OCI-LY7 (cell line): ENCODE results near the gene WWOX. TPM values are rescaled to one million over a fixed set of nuclear protein-coding genes. Genes with fewer than 3 reads are reported as not detected.

Source experiments
- BruUV-seq: library from RNA; stranded (reverse); fragments of 400-500 nt; replicated peaks from 2 replicates; lab custom pipeline; 2021; lab: Mats Ljungman, UMichigan
- CTCF ChIA-PET: fragments of 300-600 bp; sonication (Branson Sonifier 250); formaldehyde crosslinking; loops from one replicate; lab custom pipeline; 2022; ENCODE audit warnings: antibody characterized with exemption; ENCODE audit not compliant: unreplicated experiment; lab: Charles Lee
- POLR2A ChIA-PET: fragments of 300-600 bp; sonication (Branson Sonifier 250); formaldehyde crosslinking; loops from one replicate; lab custom pipeline; 2022; ENCODE audit warnings: antibody characterized with exemption; lab: Charles Lee
- DNase-seq: peaks from one replicate; pipeline ENCODE4 v3.0.0-alpha.2; 2015; ENCODE audit warnings: low spot score
- H2AFZ ChIP-seq: fragments of 200-600 bp; sonication (generic), shearing (Covaris generic); 2 replicates; pipeline ENCODE4 v1.6.1; 2014; ENCODE audit warnings: mild to moderate bottlenecking, antibody characterized with exemption, low read length, moderate library complexity
- H3K27ac ChIP-seq: fragments of 200-600 bp; sonication (generic); 2 replicates; pipeline ENCODE4 v1.5.1; 2014; ENCODE audit warnings: mixed run types, low read depth, mild to moderate bottlenecking, moderate library complexity, low read length, inconsistent platforms; ENCODE audit not compliant: poor library complexity, severe bottlenecking
- H3K36me3 ChIP-seq: fragments of 200-600 bp; sonication (generic); 2 replicates; pipeline ENCODE4 v1.6.1; 2014; ENCODE audit warnings: mild to moderate bottlenecking, antibody characterized with exemption, low read length, moderate library complexity, mixed read lengths; ENCODE audit not compliant: insufficient read depth
- H3K4me1 ChIP-seq: fragments of 200-600 bp; sonication (generic); 2 replicates; pipeline ENCODE4 v1.5.1; 2014; ENCODE audit warnings: mild to moderate bottlenecking, low read length; ENCODE audit not compliant: insufficient read depth, poor library complexity, severe bottlenecking
- H3K4me2 ChIP-seq: fragments of 200-600 bp; sonication (generic); 2 replicates; pipeline ENCODE4 v1.6.1; 2014; ENCODE audit warnings: mild to moderate bottlenecking, low read length
- H3K4me3 ChIP-seq: fragments of 200-600 bp; sonication (generic); 2 replicates; pipeline ENCODE4 v1.5.1; 2014; ENCODE audit warnings: mild to moderate bottlenecking, low read depth, low read length; ENCODE audit not compliant: poor library complexity, severe bottlenecking
- H3K79me2 ChIP-seq: fragments of 200-600 bp; sonication (generic); 2 replicates; pipeline ENCODE4 v1.6.1; 2016; ENCODE audit warnings: low read depth, mild to moderate bottlenecking, low read length, moderate library complexity, mixed read lengths; ENCODE audit not compliant: insufficient read depth
- H3K9me2 ChIP-seq: fragments of 200-600 bp; sonication (generic); 2 replicates; pipeline ENCODE4 v1.6.1; 2016; ENCODE audit warnings: mild to moderate bottlenecking, low read length, mixed read lengths; ENCODE audit not compliant: insufficient read depth
- H3K9me3 ChIP-seq: fragments of 200-600 bp; sonication (generic); 2 replicates; pipeline ENCODE4 v1.6.1; 2014; ENCODE audit warnings: mild to moderate bottlenecking, mixed run types, low read length, mixed read lengths
- H4K20me1 ChIP-seq: fragments of 200-600 bp; sonication (generic); 2 replicates; pipeline ENCODE4 v1.6.1; 2014; ENCODE audit warnings: mild to moderate bottlenecking, antibody characterized with exemption, low read length, moderate library complexity, mixed read lengths; ENCODE audit not compliant: insufficient read depth
- CTCF ChIP-seq: fragments of 200-600 bp; sonication (generic); conservative IDR thresholded peaks from 2 replicates; pipeline ENCODE4 v1.5.1; 2014; ENCODE audit warnings: mild to moderate bottlenecking, antibody characterized with exemption, low read length, moderate library complexity, mixed read lengths
- EZH2phosphoT487 ChIP-seq: fragments of 200-600 bp; sonication (generic); IDR thresholded peaks from 2 replicates; pipeline ENCODE4 v1.6.1; 2018; ENCODE audit warnings: low read depth, borderline replicate concordance, mild to moderate bottlenecking, mixed run types, antibody characterized with exemption, low read length, moderate library complexity, mixed read lengths
- intact Hi-C: fragments of 100-400 bp; cut with micrococcal nuclease; formaldehyde crosslinking; loops from one replicate; pipeline ENCODE4 v1.10.0; 2022; ENCODE audit not compliant: unreplicated experiment
- total RNA-seq, 2 experiments: library from RNA; depleted of rRNA in 1 of 2; stranded (reverse); fragments of >200 nt in 1 of 2; shearing (Covaris generic) in 1 of 2; gene quantifications; 2 replicates each; pipeline ENCODE4 v1.2.3, GENCODE V29; 2014 to 2022

Gene WWOX
- total RNA-seq, 2 experiments from 2014 or later: 40.2 to 47.6 TPM

GRCh38 chr16:78478267-78478861, 378.9 kb downstream of the WWOX start:
- Histone ChIP-seq H3K4me3 (no peak overlapping the region), H3K4me1 (no peaks in the 10 kb centered on the region), H2AFZ (no peak overlapping the region), H3K9me3 (no peaks in the 10 kb centered on the region), H3K79me2 (no peaks in the 10 kb centered on the region), H3K27ac (no peak overlapping the region), H3K4me2 (no peak overlapping the region), H3K9me2 (no peaks in the 10 kb centered on the region), H4K20me1 (no peaks in the 10 kb centered on the region), H3K36me3 (no peaks in the 10 kb centered on the region)
- DNase-seq: no peak
- intact Hi-C loops: no loop called here
- BruUV-seq: no TSS peak
- POLR2A ChIA-PET: interaction anchor here (0.6 to 0.9 kb wide), 2 partner anchors 29 to 455 kb away, joined by 3 to 4 read pairs; no protein-coding TSS in a partner anchor
- TF ChIP-seq EZH2phosphoT487 (no peak), CTCF (no peak)
- CTCF ChIA-PET: no interaction called here

- Histone ChIP-seq H3K4me1 (no peaks in the 10 kb centered on the region), H3K9me2 (no peaks in the 10 kb centered on the region), H2AFZ (no peak overlapping the region), H3K9me3 (no peaks in the 10 kb centered on the region), H4K20me1 (no peaks in the 10 kb centered on the region), H3K4me3 (no peak overlapping the region), H3K36me3 (no peaks in the 10 kb centered on the region), H3K79me2 (no peaks in the 10 kb centered on the region), H3K4me2 (no peak overlapping the region), H3K27ac (no peak overlapping the region)
- no peak for TF ChIP-seq CTCF
- TF ChIP-seq EZH2phosphoT487: no peak
- BruUV-seq: no TSS peak
- DNase-seq: no peak
- POLR2A ChIA-PET: no interaction called here
- CTCF ChIA-PET: no interaction called here
- intact Hi-C loops: no loop called here
These were observed 380.3 kb downstream of the WWOX start for GRCh38 chr16:78479723-78480122.

DNA sequence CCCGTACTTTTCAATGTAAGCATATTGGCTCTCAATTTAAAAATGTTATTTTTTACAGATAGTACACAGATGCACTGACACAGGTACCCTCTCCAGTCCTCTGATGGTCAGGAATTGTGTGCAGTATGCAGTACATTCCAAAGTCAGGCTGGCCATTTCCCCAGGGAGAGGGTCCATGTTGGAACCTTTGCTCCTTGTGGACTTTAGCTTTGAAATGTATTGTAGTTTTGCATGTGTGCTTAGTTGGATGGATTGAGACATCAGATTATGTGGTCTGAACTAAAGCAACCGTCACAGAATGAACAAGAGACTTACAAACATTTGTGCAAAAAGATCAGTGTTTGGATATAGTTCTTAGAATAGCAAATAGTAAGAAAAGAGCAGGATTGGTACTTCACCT, 381.1 kb downstream of the WWOX start:
- no peak for DNase-seq
- H3K4me3 ChIP-seq: no peak overlapping the region
- H3K9me2 ChIP-seq: no peaks in the 10 kb centered on the region
- H3K4me1 ChIP-seq: no peaks in the 10 kb centered on the region
- no peaks in the 10 kb centered on the region for H3K79me2 ChIP-seq
- no peaks in the 10 kb centered on the region for H3K9me3 ChIP-seq
- H2AFZ ChIP-seq: no peak overlapping the region
- H4K20me1 ChIP-seq: no peaks in the 10 kb centered on the region
- intact Hi-C loops: no loop called here
- no TSS peak for BruUV-seq
- no peak overlapping the region for H3K4me2 ChIP-seq
- POLR2A ChIA-PET: no interaction called here
- TF ChIP-seq EZH2phosphoT487 (no peak), CTCF (no peak)
- no peak overlapping the region for H3K27ac ChIP-seq
- no peaks in the 10 kb centered on the region for H3K36me3 ChIP-seq
- CTCF ChIA-PET: no interaction called here
